Endothelial cell of umbilical vein (primary cell): Measurements from ENCODE around the gene TH. TPM values are rescaled to one million over a fixed set of nuclear protein-coding genes. Genes with fewer than 3 reads are reported as not detected.

Source experiments
- BruUV-seq: library from RNA; stranded (reverse); fragments of 400-500 nt; replicated peaks from 2 replicates; lab custom pipeline; 2021; lab: Mats Ljungman, UMichigan
- CTCF ChIA-PET: fragments of 300-600, 350-600 bp; sonication (Branson Sonifier 250); formaldehyde crosslinking; loops from one replicate; lab custom pipeline; 2021; ENCODE audit warnings: antibody characterized with exemption, inconsistent platforms; lab: Charles Lee
- POLR2A ChIA-PET: fragments of 300-600, 350-600 bp; sonication (Branson Sonifier 250); formaldehyde crosslinking; loops from one replicate; lab custom pipeline; 2021; ENCODE audit warnings: antibody characterized with exemption, inconsistent platforms; lab: Charles Lee
- DNase-seq: peaks from one replicate; pipeline ENCODE4 v3.0.0-alpha.2; 2011; ENCODE audit warnings: low read depth, low spot score
- FAIRE-seq: peaks from 2 replicates; lab custom pipeline; 2011; peaks lifted over from hg19 to GRCh38; lab: Jason Lieb, UNC
- H2AFZ ChIP-seq: 2 replicates; pipeline ENCODE4 v1.6.0; 2012; ENCODE audit warnings: low read depth, low read length, control low read depth, inconsistent platforms
- H3K27ac ChIP-seq: 2 replicates; pipeline ENCODE4 v1.5.1; 2011; ENCODE audit warnings: low read depth, mild to moderate bottlenecking, control low read depth, low read length, moderate library complexity; ENCODE audit not compliant: insufficient read depth
- H3K27me3 ChIP-seq, 2 experiments: 2 replicates each; pipeline versions ENCODE4 v1.6.0 to v1.6.1; 2011; ENCODE audit warnings: low read length in 2 of 2, mixed read lengths in 1 of 2; ENCODE audit not compliant: control insufficient read depth in 2 of 2, insufficient read depth in 2 of 2
- H3K36me3 ChIP-seq, 2 experiments: 2 replicates in 1 of 2; 3 replicates in 1 of 2; pipeline ENCODE4 v1.5.1; 2011; ENCODE audit warnings: low read length in 2 of 2, mild to moderate bottlenecking in 1 of 2, moderate library complexity in 1 of 2; ENCODE audit not compliant: control insufficient read depth in 2 of 2, insufficient read depth in 2 of 2; ENCODE audit errors: extremely low read depth in 1 of 2
- H3K4me1 ChIP-seq: 3 replicates; pipeline ENCODE4 v1.5.1; 2011; ENCODE audit warnings: mild to moderate bottlenecking, low read length; ENCODE audit not compliant: control insufficient read depth, insufficient read depth; ENCODE audit errors: extremely low read depth
- H3K4me2 ChIP-seq: 2 replicates; pipeline ENCODE4 v1.6.1; 2011; ENCODE audit warnings: low read length, control low read depth, mixed read lengths; ENCODE audit not compliant: insufficient read depth
- H3K4me3 ChIP-seq, 3 experiments: fragments of 200-600 bp in 1 of 3; sonication (generic), shearing (Covaris generic) in 1 of 3; replicated peaks in 1 of 3; 2 replicates each; pipeline ENCODE4 v1.5.1; 2011 to 2016; ENCODE audit warnings: control low read depth in 3 of 3, low read length in 3 of 3, mild to moderate bottlenecking in 2 of 3, inconsistent platforms in 1 of 3, low read depth in 1 of 3, moderate library complexity in 1 of 3; ENCODE audit not compliant: insufficient read depth in 1 of 3
- H3K79me2 ChIP-seq: 2 replicates; pipeline ENCODE4 v1.6.0; 2012; ENCODE audit warnings: low read length, inconsistent platforms; ENCODE audit not compliant: control insufficient read depth, insufficient read depth
- H3K9ac ChIP-seq: replicated peaks from 2 replicates; pipeline ENCODE3; 2011; ENCODE audit warnings: low read length, control low read depth; ENCODE audit not compliant: insufficient read depth; ENCODE audit errors: extremely low read depth
- H3K9me1 ChIP-seq: replicated peaks from 3 replicates; pipeline ENCODE4 v1.6.0; 2011; ENCODE audit warnings: mild to moderate bottlenecking, low read length; ENCODE audit not compliant: control insufficient read depth, insufficient read depth; ENCODE audit errors: extremely low read depth
- H3K9me3 ChIP-seq: replicated peaks from 2 replicates; pipeline ENCODE4 v1.5.1; 2012; ENCODE audit warnings: low read length, inconsistent platforms; ENCODE audit not compliant: control insufficient read depth, insufficient read depth
- H4K20me1 ChIP-seq: replicated peaks from 2 replicates; pipeline ENCODE3; 2011; ENCODE audit warnings: mild to moderate bottlenecking, low read length; ENCODE audit not compliant: control insufficient read depth, insufficient read depth; ENCODE audit errors: extremely low read depth
- EZH2 ChIP-seq: IDR thresholded peaks from 2 replicates; pipeline ENCODE4 v1.6.1; 2012; ENCODE audit warnings: borderline replicate concordance, low read depth, mild to moderate bottlenecking, moderate library complexity, low read length, inconsistent platforms; ENCODE audit not compliant: severe bottlenecking
- FOS ChIP-seq: IDR thresholded peaks from 2 replicates; pipeline ENCODE4 v1.6.1; 2011; ENCODE audit warnings: mild to moderate bottlenecking, low read length, moderate library complexity, borderline replicate concordance; ENCODE audit not compliant: insufficient read depth
- GATA2 ChIP-seq: IDR thresholded peaks from 2 replicates; pipeline ENCODE4 v1.7.0; 2011; ENCODE audit warnings: low read depth, mild to moderate bottlenecking, moderate library complexity, mixed read lengths, low read length; ENCODE audit not compliant: insufficient read length, insufficient read depth
- JUN ChIP-seq: IDR thresholded peaks from 2 replicates; pipeline ENCODE4 v1.6.1; 2011; ENCODE audit warnings: borderline replicate concordance, low read depth; ENCODE audit not compliant: insufficient read length, insufficient read depth
- MYC ChIP-seq: IDR thresholded peaks from one replicate; pipeline ENCODE4 v1.6.1; 2011; ENCODE audit warnings: mild to moderate bottlenecking, low read depth, low read length
- POLR2A ChIP-seq: IDR thresholded peaks from 2 replicates; pipeline ENCODE4 v1.6.1; 2012; ENCODE audit warnings: low read depth, mild to moderate bottlenecking, control low read depth, low read length
- POLR2AphosphoS5 ChIP-seq: IDR thresholded peaks from 2 replicates; pipeline ENCODE4 v1.6.1; 2012; ENCODE audit warnings: low read depth, mild to moderate bottlenecking, control low read depth, low read length, moderate library complexity; ENCODE audit not compliant: insufficient read depth
- dilution Hi-C: fragments of 300-500 bp; cut with MboI; formaldehyde crosslinking; loops from one replicate; pipeline ENCODE4 v1.15.0; 2019; ENCODE audit warnings: low sequenced_read_pairs; ENCODE audit not compliant: extremely low pct_ligation_motif_present
- intact Hi-C: fragments of 100-400 bp; cut with micrococcal nuclease; formaldehyde crosslinking; loops from one replicate; pipeline ENCODE4 v1.10.0; 2022
- polyA plus RNA-seq, 4 experiments: library from polyadenylated mRNA; depleted of rRNA in 3 of 4; stranded (reverse) in 3 of 4; unstranded in 1 of 4; fragments of >200 nt; gene quantifications; 2 replicates each; pipeline versions ENCODE4 v1.2.1 to v1.2.3, GENCODE V29; 2011 to 2012; ENCODE audit warnings: missing spikeins in 1 of 4
- total RNA-seq: library from RNA; stranded (reverse); gene quantifications from 2 replicates; pipeline ENCODE4 v1.2.3, GENCODE V29; 2021
- TF ChIP-seq, protein P1 (sequence below): IDR thresholded peaks from 2 replicates; pipeline ENCODE4 v1.6.1; 2011; ENCODE audit not compliant: insufficient read depth, insufficient read length
- TF ChIP-seq, protein P2 (sequence below), 2 donors: IDR thresholded peaks; 1 replicate in 1 of 2; 2 replicates in 1 of 2; pipeline ENCODE4 v1.5.1; 2011; ENCODE audit warnings: low read length in 2 of 2, mild to moderate bottlenecking in 2 of 2, moderate library complexity in 2 of 2, control low read depth in 1 of 2, inconsistent platforms in 1 of 2, low read depth in 1 of 2; ENCODE audit not compliant: insufficient read depth in 1 of 2; ENCODE audit errors: extremely low read depth in 1 of 2

The TH gene
- total and polyA plus RNA-seq, 2 donors (not counting 3 experiments of a cell fraction or from before 2014, with no cell fraction given), result not detected

DNA sequence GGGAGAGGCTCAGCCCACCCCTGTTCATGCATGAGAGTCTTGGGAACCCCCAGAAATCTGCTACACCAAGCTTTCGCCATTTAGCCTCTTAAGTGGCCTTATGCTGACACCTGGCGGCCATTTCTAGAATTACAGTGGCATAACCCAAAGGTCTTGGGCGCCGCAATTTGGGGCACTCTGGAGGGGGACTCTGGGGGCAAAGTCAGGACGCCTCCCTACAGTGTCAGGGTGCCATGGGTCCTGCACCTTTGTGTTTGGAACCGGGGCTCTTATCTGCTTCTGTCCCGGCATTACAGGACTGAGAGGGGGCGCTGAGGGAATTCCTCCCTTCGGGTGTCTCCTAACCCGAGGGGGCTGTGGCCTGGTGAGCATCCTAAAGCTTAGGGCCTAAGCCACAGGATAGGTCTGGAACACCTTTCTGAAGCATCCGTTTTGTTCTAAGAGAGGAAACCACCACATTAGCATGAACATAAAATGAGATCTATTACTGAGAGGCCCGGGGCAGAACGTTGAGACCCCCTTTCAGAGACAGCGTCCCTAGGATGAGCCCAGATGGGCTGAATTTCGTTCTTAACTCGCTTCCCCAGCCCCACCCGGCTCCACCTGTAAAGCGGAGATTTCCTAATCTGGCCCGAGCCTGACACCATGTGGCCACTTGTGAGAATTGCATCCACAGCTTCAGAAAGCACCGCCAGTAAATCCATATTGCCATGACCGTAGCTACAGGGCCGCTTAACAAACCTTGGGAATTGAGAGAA, 19.9 kb downstream of the TH start:
- Histone ChIP-seq H3K27ac (no peak overlapping the region), H2AFZ (no peak overlapping the region), H3K4me3 (no peak overlapping the region), H3K27me3 (peaks cover 13 to 16% of the 10 kb centered on the region in 2 experiments), H4K20me1 (no peaks in the 10 kb centered on the region), H3K79me2 (no peaks in the 10 kb centered on the region), H3K9me1 (no peaks in the 10 kb centered on the region), H3K36me3 (no peaks in the 10 kb centered on the region), H3K4me1 (no peaks in the 10 kb centered on the region), H3K9me3 (no peaks in the 10 kb centered on the region), H3K4me2 (no peak overlapping the region), H3K9ac (no peak overlapping the region)
- ChIA-PET CTCF (interaction anchor here (0.5 to 12.6 kb wide), 68 partner anchors 10 to 523 kb away, joined by 3 to 868 read pairs (median 6); partner anchors contain the start of genes C11orf21, IGF2, KRTAP5-6 and LSP1), POLR2A (interaction anchor here (1.0 kb wide), 1 partner anchor 117 kb away, joined by 3 read pairs; no protein-coding TSS in a partner anchor)
- DNase-seq (peak; percentile 74), FAIRE-seq (peak; percentile 88)
- intact Hi-C loops (loop anchor here (1.0 kb wide), 4 partner anchors 269 to 457 kb away; no protein-coding TSS in a partner anchor), dilution Hi-C loops (no loop called here)
- no TSS peak for BruUV-seq
- TF ChIP-seq, protein P1, sequence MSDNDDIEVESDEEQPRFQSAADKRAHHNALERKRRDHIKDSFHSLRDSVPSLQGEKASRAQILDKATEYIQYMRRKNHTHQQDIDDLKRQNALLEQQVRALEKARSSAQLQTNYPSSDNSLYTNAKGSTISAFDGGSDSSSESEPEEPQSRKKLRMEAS, result no peak
- TF ChIP-seq MYC (no peak), POLR2A (no peak), JUN (no peak), POLR2AphosphoS5 (no peak), GATA2 (no peak), FOS (no peak), EZH2 (no peak)
- TF ChIP-seq, protein P2, sequence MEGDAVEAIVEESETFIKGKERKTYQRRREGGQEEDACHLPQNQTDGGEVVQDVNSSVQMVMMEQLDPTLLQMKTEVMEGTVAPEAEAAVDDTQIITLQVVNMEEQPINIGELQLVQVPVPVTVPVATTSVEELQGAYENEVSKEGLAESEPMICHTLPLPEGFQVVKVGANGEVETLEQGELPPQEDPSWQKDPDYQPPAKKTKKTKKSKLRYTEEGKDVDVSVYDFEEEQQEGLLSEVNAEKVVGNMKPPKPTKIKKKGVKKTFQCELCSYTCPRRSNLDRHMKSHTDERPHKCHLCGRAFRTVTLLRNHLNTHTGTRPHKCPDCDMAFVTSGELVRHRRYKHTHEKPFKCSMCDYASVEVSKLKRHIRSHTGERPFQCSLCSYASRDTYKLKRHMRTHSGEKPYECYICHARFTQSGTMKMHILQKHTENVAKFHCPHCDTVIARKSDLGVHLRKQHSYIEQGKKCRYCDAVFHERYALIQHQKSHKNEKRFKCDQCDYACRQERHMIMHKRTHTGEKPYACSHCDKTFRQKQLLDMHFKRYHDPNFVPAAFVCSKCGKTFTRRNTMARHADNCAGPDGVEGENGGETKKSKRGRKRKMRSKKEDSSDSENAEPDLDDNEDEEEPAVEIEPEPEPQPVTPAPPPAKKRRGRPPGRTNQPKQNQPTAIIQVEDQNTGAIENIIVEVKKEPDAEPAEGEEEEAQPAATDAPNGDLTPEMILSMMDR (IDR thresholded peaks at IDR 0.05; ENCODE audit: extremely low read depth in 1 of 2, insufficient read depth in 1 of 2, low read depth in 1 of 2, low read length in 2 of 2), result peak; percentile 59 to 73
